ENCODE data around the gene EDARADD.

DNA sequence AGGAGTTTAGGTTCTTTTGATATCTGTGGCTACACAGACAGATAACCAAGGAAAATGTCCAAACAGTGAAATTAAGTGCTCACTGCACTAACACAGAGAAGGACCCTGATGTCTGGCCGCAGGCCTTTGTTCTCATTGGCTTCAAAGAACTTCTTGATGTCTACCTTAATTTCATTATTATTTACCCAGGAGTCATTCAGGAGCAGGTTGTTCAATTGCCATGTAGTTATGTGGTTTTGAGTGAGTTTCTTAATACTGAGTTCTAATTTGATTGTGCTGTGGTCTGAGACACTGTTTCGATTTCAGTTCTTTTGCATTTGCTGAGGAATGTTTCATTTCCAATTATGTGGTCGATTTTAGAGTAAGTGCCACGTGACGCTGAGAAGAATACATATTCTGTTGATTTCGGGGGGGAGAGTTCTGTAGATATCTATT, 114.5 kb downstream of the EDARADD start:
- TF ChIP-seq CTCF (IDR thresholded peaks at IDR 0.05; ENCODE audit: borderline replicate concordance, extremely low read depth, low read length, poor library complexity, severe bottlenecking) (no peak), EZH2 (IDR thresholded peaks at IDR 0.05; ENCODE audit: borderline replicate concordance, low read depth, low read length, severe bottlenecking) (no peak)
